Measurements from ENCODE around the gene INPP5D.

INPP5D gene

GRCh38 chr2:233060980-233061590 lies 943 bp downstream of the INPP5D start:
- H3K9me2 ChIP-seq (replicated peaks; ENCODE audit: control insufficient read depth, low read length): no peaks in the 10 kb centered on the region
- no peaks in the 10 kb centered on the region for H3K9me3 ChIP-seq (ENCODE audit: control insufficient read depth, insufficient read depth, low read length)
- H3K4me3 ChIP-seq (ENCODE audit: low read length): peak overlapping the region; percentile 98
- peak overlapping the region; percentile 84 for H3K27ac ChIP-seq (ENCODE audit: low read depth, low read length)
- H4K20me1 ChIP-seq (ENCODE audit: control insufficient read depth, insufficient read depth, low read depth, low read length): peaks cover 25% of the 10 kb centered on the region
- H3K79me2 ChIP-seq (ENCODE audit: control insufficient read depth, low read length): peaks cover 53% of the 10 kb centered on the region
- no peaks in the 10 kb centered on the region for H3K27me3 ChIP-seq (ENCODE audit: control insufficient read depth, low read length)
- H3K36me3 ChIP-seq (ENCODE audit: control insufficient read depth, low read length): peaks cover 42% of the 10 kb centered on the region
- peaks cover 12% of the 10 kb centered on the region for H3F3A ChIP-seq (ENCODE audit: control insufficient read depth, insufficient read depth)
- H3K4me2 ChIP-seq (ENCODE audit: low read length): peak overlapping the region; percentile 90
- TF ChIP-seq EZH2phosphoT487 (IDR thresholded peaks at IDR 0.05; ENCODE audit: borderline replicate concordance, low read length): no peak
- TF ChIP-seq, protein P1, sequence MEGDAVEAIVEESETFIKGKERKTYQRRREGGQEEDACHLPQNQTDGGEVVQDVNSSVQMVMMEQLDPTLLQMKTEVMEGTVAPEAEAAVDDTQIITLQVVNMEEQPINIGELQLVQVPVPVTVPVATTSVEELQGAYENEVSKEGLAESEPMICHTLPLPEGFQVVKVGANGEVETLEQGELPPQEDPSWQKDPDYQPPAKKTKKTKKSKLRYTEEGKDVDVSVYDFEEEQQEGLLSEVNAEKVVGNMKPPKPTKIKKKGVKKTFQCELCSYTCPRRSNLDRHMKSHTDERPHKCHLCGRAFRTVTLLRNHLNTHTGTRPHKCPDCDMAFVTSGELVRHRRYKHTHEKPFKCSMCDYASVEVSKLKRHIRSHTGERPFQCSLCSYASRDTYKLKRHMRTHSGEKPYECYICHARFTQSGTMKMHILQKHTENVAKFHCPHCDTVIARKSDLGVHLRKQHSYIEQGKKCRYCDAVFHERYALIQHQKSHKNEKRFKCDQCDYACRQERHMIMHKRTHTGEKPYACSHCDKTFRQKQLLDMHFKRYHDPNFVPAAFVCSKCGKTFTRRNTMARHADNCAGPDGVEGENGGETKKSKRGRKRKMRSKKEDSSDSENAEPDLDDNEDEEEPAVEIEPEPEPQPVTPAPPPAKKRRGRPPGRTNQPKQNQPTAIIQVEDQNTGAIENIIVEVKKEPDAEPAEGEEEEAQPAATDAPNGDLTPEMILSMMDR (IDR thresholded peaks at IDR 0.05; ENCODE audit: low read depth, low read length, poor library complexity, severe bottlenecking): no peak
- H3K4me1 ChIP-seq (ENCODE audit: control insufficient read depth, low read length): peaks cover 42% of the 10 kb centered on the region

DNA sequence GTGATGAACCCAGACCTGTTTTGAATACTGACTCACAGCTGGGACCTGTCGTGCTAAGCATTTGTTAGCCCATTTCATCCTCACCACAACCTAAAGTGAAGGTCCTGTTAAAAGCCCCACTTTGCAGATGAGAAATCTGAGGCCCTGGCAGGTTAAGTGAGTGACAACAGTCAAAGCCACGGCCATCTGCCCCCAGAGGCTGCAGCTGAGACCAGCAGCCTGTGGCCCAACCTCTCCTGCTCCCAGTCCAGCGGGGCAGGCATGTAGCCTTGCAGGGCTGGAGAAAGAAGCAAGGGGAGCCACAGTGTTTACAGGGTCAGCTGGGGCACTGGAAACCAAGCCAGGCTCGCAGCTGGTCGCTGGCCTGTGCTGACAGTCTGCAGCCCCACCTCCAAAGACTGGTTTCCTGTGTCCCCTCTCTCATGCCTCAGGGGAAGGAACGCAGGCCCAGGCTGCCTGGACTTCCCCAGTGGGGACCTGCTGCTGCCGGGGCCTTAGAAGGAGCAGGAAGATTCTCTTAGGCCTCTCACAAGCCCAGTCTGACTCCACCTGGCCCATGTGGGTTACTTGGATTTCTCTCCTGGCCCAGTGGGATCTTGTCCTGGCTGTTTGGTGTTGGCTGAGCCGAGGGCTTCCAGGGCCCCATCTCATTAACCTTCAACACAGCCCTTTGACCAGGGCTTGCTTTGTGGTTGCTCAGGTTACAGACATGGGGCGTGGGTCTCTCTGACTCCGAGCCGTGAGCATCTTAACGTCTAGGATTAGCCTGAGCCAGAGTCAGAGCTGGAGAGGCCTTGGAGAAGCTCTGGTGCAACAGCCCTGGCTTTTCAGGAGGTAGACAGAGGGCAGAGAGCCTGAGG lies 1.7 kb downstream of the INPP5D start:
- H3K4me2 ChIP-seq (ENCODE audit: low read length): peak overlapping the region; percentile 90
- TF ChIP-seq, protein P1 (IDR thresholded peaks at IDR 0.05; ENCODE audit: low read depth, low read length, poor library complexity, severe bottlenecking): peak; percentile 51
- TF ChIP-seq EZH2phosphoT487 (IDR thresholded peaks at IDR 0.05; ENCODE audit: borderline replicate concordance, low read length): no peak
- peaks cover 49% of the 10 kb centered on the region for H3K4me1 ChIP-seq (ENCODE audit: control insufficient read depth, low read length)
- H3K27me3 ChIP-seq (ENCODE audit: control insufficient read depth, low read length): no peaks in the 10 kb centered on the region
- no peaks in the 10 kb centered on the region for H3K9me3 ChIP-seq (ENCODE audit: control insufficient read depth, insufficient read depth, low read length)
- H3K36me3 ChIP-seq (ENCODE audit: control insufficient read depth, low read length): peaks cover 49% of the 10 kb centered on the region
- peaks cover 60% of the 10 kb centered on the region for H3K79me2 ChIP-seq (ENCODE audit: control insufficient read depth, low read length)
- no peaks in the 10 kb centered on the region for H3K9me2 ChIP-seq (replicated peaks; ENCODE audit: control insufficient read depth, low read length)
- peaks cover 12% of the 10 kb centered on the region for H3F3A ChIP-seq (ENCODE audit: control insufficient read depth, insufficient read depth)
- H4K20me1 ChIP-seq (ENCODE audit: control insufficient read depth, insufficient read depth, low read depth, low read length): peaks cover 25% of the 10 kb centered on the region
- peak overlapping the region; percentile 98 for H3K4me3 ChIP-seq (ENCODE audit: low read length)
- peak overlapping the region; percentile 84 for H3K27ac ChIP-seq (ENCODE audit: low read depth, low read length)

DNA sequence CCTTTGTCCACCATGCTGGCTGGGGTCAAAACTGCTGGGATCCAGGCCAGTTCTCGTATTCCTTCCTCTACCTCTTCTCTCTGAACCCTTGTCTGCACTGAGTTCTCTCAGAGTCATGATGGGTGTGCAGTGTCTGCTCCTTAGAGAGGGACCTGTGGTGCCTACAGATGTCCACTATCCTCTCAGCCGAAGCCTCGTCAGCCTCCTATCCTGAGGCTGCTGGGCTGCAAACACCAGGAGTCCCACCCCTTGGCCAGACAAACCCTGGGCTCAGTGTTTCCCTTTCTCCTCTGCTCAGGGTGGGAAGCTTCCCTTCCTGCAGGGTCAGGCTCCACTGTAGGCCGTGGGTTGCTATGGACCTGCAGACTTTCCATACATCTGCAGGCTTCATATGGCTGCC lies 2.3 kb downstream of the INPP5D start:
- Histone ChIP-seq H3K36me3 (ENCODE audit: control insufficient read depth, low read length) (peaks cover 55% of the 10 kb centered on the region), H3K4me1 (ENCODE audit: control insufficient read depth, low read length) (peaks cover 55% of the 10 kb centered on the region), H3K27ac (ENCODE audit: low read depth, low read length) (peak overlapping the region; percentile 84; the same call in 1 of the 2 replicates), H3K4me2 (ENCODE audit: low read length) (peak overlapping the region; percentile 90), H3K4me3 (ENCODE audit: low read length) (peak overlapping the region; percentile 98), H4K20me1 (ENCODE audit: control insufficient read depth, insufficient read depth, low read depth, low read length) (peaks cover 25% of the 10 kb centered on the region), H3K79me2 (ENCODE audit: control insufficient read depth, low read length) (peaks cover 66% of the 10 kb centered on the region), H3K9me3 (ENCODE audit: control insufficient read depth, insufficient read depth, low read length) (no peaks in the 10 kb centered on the region), H3K27me3 (ENCODE audit: control insufficient read depth, low read length) (no peaks in the 10 kb centered on the region), H3K9me2 (replicated peaks; ENCODE audit: control insufficient read depth, low read length) (no peaks in the 10 kb centered on the region), H3F3A (ENCODE audit: control insufficient read depth, insufficient read depth) (peaks cover 12% of the 10 kb centered on the region)
- TF ChIP-seq EZH2phosphoT487 (IDR thresholded peaks at IDR 0.05; ENCODE audit: borderline replicate concordance, low read length): no peak
- TF ChIP-seq, protein P1 (IDR thresholded peaks at IDR 0.05; ENCODE audit: low read depth, low read length, poor library complexity, severe bottlenecking): no peak

Data from DOHH2 (cell line).